Tibial nerve (tissue), 3 donors: ENCODE data around the gene MMP17.

ENCODE experiments used
- POLR2A ChIP-seq, 2 donors: fragments of 450-650 bp; IDR thresholded peaks; one replicate each; pipeline ENCODE4 v1.6.1; 2017; ENCODE audit warnings: antibody characterized with exemption in 2 of 2, mild to moderate bottlenecking in 2 of 2, moderate library complexity in 2 of 2
- TF ChIP-seq, protein P1 (sequence below), 5 experiments: fragments of 200-600 bp in 3 of 5; fragments of 450-650 bp in 2 of 5; sonication (generic) in 3 of 5; IDR thresholded peaks; one replicate each; pipeline ENCODE4 v1.5.1; 2016 to 2019; ENCODE audit warnings: antibody characterized with exemption in 5 of 5, mild to moderate bottlenecking in 3 of 5, moderate library complexity in 2 of 5

DNA sequence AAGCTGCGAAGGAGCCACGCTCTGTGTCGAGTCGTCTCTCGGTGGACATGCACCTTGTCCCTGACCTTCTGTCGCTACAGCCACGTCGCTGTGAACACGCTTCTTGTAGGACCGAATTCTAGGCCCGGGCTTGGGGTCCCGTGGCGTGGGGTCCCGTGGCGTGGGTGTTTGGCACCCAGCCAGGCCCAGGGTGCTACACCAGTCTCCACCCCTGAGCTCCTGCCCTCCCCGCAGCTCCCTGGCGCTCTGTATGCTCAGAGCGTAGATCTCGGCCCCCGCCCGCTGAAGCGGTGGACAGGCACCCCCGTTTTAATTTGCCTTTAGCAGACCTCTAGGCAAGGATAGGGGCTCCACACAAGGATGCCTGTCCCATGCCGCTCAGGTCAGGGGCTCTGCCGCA, 16.5 kb downstream of the MMP17 start:
- no peak for TF ChIP-seq POLR2A (IDR thresholded peaks at IDR 0.05)
- TF ChIP-seq, protein P1, sequence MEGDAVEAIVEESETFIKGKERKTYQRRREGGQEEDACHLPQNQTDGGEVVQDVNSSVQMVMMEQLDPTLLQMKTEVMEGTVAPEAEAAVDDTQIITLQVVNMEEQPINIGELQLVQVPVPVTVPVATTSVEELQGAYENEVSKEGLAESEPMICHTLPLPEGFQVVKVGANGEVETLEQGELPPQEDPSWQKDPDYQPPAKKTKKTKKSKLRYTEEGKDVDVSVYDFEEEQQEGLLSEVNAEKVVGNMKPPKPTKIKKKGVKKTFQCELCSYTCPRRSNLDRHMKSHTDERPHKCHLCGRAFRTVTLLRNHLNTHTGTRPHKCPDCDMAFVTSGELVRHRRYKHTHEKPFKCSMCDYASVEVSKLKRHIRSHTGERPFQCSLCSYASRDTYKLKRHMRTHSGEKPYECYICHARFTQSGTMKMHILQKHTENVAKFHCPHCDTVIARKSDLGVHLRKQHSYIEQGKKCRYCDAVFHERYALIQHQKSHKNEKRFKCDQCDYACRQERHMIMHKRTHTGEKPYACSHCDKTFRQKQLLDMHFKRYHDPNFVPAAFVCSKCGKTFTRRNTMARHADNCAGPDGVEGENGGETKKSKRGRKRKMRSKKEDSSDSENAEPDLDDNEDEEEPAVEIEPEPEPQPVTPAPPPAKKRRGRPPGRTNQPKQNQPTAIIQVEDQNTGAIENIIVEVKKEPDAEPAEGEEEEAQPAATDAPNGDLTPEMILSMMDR (IDR thresholded peaks at IDR 0.05): no peak
